Nucleus accumbens (tissue), 56 donors: ENCODE measurements around the gene KRTAP10-11.

ENCODE experiments used
- DNase-seq, 56 donors: peaks; one replicate each; lab custom pipeline; 2025; lab: John Stamatoyannopoulos, UW

Gene KRTAP10-11

GRCh38 chr21:44691686-44692085, 45.5 kb downstream of the KRTAP10-11 start:
- no peak for DNase-seq

GRCh38 chr21:44692798-44693512, 46.7 kb downstream of the KRTAP10-11 start:
- no peak for DNase-seq

DNA sequence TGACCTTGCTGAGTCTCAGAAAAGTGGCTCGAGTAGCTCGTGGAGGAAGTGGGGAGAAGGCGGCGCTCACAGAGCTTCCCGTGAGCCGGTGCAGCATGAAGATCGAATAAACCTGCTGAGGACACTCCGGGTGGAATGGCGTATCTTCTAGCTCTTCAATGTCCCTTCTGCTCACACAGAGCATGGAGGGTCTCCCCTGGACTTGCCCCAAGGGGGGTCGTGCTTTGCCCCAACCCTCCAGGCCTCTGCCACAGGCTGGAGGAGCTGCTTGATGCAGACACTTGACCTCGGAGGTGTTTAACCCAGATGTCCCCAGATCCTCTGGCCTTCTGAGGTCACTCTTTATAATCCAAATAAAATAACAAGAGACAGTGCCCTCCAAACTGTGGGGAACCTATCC, 48.6 kb downstream of the KRTAP10-11 start:
- no peak for DNase-seq

GRCh38 chr21:44695184-44695583, 49.0 kb downstream of the KRTAP10-11 start:
- no peak for DNase-seq

GRCh38 chr21:44695641-44696040, 49.4 kb downstream of the KRTAP10-11 start:
- no peak for DNase-seq

DNA sequence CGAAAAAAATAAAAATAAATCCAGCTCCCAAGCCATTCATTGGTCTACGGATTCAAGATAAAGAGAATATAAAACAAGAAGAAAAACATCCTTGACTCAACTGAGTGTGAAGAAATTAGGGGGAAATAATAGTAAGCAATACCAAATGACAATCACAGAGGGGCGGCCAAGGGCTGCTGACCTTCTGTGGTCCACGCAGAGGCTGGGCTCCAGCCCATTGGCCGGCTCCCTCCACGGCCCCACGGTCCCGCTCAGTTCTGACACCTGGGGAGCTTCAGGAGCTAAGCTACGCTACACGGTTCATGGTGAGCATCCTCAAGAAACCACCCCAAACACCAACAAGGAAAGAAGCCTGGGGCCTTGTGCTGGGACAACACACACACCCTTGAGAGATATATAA, 50.4 kb downstream of the KRTAP10-11 start:
- no peak for DNase-seq
